SK-N-SH treated with all-trans-retinoic acid at 6 μM for 48 hours (cell line): Measurements from ENCODE around the gene PRRT1.

ENCODE experiments used
- ARNTL ChIP-seq: fragments of 450-650 bp; formaldehyde crosslinking; IDR thresholded peaks from 2 replicates; pipeline ENCODE4 v1.5.0; 2020; ENCODE audit warnings: low read depth, mild to moderate bottlenecking, moderate library complexity, borderline replicate concordance
- BACH2 ChIP-seq: fragments of 250-450 bp; sonication (Bioruptor Pico); IDR thresholded peaks from 2 replicates; pipeline ENCODE4 v1.9.0; 2021; ENCODE audit warnings: mild to moderate bottlenecking, borderline replicate concordance
- ISL1 ChIP-seq: fragments of 250-450 bp; sonication (Bioruptor Pico); IDR thresholded peaks from 2 replicates; pipeline ENCODE4 v2.1.2; 2022; ENCODE audit warnings: mild to moderate bottlenecking, moderate library complexity
- OSR1 ChIP-seq: fragments of 250-450 bp; sonication (Bioruptor Pico); IDR thresholded peaks from 2 replicates; pipeline ENCODE4 v1.8.0; 2022; ENCODE audit warnings: moderate library complexity, mild to moderate bottlenecking, inconsistent platforms
- TF ChIP-seq, protein P1 (sequence below): fragments of 250-450 bp; sonication (Bioruptor Pico); IDR thresholded peaks from 2 replicates; pipeline ENCODE4 v1.8.0; 2021; ENCODE audit warnings: low read depth, mild to moderate bottlenecking, moderate library complexity, borderline replicate concordance
- TF ChIP-seq, protein P2 (sequence below): fragments of 250-450 bp; sonication (Bioruptor Pico); IDR thresholded peaks from 2 replicates; pipeline ENCODE4 v1.5.1; 2020; ENCODE audit warnings: low read depth, mild to moderate bottlenecking, moderate library complexity

DNA sequence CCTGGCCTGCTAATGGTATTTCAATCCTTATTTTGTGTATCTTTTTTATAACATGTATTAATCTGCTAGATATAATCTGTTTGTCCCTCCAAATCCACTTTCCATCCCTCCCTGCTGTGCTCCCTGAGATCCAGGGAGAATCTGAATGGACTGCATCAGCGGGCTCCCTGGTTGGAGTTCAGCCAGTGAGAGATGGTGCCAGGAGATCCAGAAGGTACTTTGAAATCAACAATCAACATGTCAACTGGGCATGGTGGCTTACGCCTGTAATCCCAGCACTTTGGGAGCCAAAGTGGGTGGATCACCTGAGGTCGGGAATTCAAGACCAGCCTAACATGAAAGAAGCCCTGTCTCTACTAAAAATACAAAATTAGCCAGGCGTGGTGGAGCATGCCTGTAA, 28.1 kb downstream of the PRRT1 start:
- TF ChIP-seq ISL1: no peak
- no peak for TF ChIP-seq ARNTL (CRISPR knock-in tag)
- TF ChIP-seq BACH2: no peak
- TF ChIP-seq, protein P1, sequence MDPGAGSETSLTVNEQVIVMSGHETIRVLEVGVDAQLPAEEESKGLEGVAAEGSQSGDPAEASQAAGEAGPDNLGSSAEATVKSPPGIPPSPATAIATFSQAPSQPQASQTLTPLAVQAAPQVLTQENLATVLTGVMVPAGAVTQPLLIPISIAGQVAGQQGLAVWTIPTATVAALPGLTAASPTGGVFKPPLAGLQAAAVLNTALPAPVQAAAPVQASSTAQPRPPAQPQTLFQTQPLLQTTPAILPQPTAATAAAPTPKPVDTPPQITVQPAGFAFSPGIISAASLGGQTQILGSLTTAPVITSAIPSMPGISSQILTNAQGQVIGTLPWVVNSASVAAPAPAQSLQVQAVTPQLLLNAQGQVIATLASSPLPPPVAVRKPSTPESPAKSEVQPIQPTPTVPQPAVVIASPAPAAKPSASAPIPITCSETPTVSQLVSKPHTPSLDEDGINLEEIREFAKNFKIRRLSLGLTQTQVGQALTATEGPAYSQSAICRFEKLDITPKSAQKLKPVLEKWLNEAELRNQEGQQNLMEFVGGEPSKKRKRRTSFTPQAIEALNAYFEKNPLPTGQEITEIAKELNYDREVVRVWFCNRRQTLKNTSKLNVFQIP (CRISPR knock-in tag): no peak
- TF ChIP-seq OSR1 (CRISPR knock-in tag): no peak
- TF ChIP-seq, protein P2, sequence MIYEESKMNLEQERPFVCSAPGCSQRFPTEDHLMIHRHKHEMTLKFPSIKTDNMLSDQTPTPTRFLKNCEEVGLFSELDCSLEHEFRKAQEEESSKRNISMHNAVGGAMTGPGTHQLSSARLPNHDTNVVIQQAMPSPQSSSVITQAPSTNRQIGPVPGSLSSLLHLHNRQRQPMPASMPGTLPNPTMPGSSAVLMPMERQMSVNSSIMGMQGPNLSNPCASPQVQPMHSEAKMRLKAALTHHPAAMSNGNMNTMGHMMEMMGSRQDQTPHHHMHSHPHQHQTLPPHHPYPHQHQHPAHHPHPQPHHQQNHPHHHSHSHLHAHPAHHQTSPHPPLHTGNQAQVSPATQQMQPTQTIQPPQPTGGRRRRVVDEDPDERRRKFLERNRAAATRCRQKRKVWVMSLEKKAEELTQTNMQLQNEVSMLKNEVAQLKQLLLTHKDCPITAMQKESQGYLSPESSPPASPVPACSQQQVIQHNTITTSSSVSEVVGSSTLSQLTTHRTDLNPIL (CRISPR knock-in tag): no peak
